Stimulated activated naive B cell treated with anti-CD40 and anti-IgM and Interleukin-4, amounts not matched to agents 10 μg/mL and 1 μg/mL and 100 μg/mL, for 72 hours (primary cell): ENCODE results near the gene RD3L.
A peak's percentile ranks its signal among the peaks of the same experiment; 100 is the strongest.
"Not testable (repeated sequence)": the region's sequence is repeated elsewhere in the genome, so short reads cannot be mapped to it uniquely, and the experiment has no call there.

ENCODE experiments used
- ATAC-seq, 2 donors: fragments of 150-1000 bp; cut with Tn5 transposase; replicated peaks; 2 replicates each; pipeline ENCODE4 v1.10.0; 2021; ENCODE audit warnings: moderate library complexity in 1 of 2
- DNase-seq: peaks from one replicate; pipeline ENCODE4 v3.0.0; 2021
- H3K27ac Mint-ChIP-seq: one replicate; pipeline ENCODE4 v1.8.0; 2022; ENCODE audit warnings: mild to moderate bottlenecking, mixed read lengths
- H3K27me3 Mint-ChIP-seq, 2 donors: one replicate each; pipeline ENCODE4 v1.8.0; 2022; ENCODE audit warnings: mixed read lengths in 2 of 2
- H3K36me3 Mint-ChIP-seq, 2 donors: one replicate each; pipeline ENCODE4 v1.8.0; 2022; ENCODE audit warnings: mixed read lengths in 2 of 2, mild to moderate bottlenecking in 1 of 2
- H3K4me1 Mint-ChIP-seq, 2 donors: one replicate each; pipeline ENCODE4 v1.8.0; 2022; ENCODE audit warnings: mixed read lengths in 2 of 2, mild to moderate bottlenecking in 1 of 2
- H3K4me3 Mint-ChIP-seq, 2 donors: one replicate each; pipeline ENCODE4 v1.8.0; 2022; ENCODE audit warnings: mild to moderate bottlenecking in 2 of 2, mixed read lengths in 2 of 2, moderate library complexity in 1 of 2
- H3K9me3 Mint-ChIP-seq, 2 donors: one replicate each; pipeline ENCODE4 v1.8.0; 2022; ENCODE audit warnings: mixed read lengths in 2 of 2, mild to moderate bottlenecking in 1 of 2

Gene RD3L

DNA sequence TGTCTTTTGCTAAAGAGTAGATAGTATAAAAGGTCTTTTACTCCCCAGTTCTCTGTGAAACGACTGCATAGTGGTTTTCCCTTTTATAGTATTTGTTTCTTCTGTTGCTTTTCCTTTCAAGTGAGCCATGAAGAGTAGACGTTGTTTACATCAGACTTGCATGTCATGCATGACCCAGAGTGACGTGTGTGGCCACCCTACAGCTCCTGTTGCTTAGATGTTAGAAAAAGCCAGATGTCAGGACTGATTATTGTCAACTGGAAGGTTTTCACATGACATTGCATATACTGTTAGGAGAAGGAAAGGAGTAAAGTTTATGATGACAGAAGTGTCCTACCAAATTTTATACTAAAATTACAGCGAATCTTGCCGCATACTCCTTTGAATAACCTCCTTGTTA is 1.3 kb upstream of the RD3L start:
- Mint-ChIP-seq H3K9me3 (no peaks in the 10 kb centered on the region), H3K27me3 (peaks cover 36 to 55% of the 10 kb centered on the region in 2 donors), H3K4me3 (no peak overlapping the region), H3K4me1 (no peaks in the 10 kb centered on the region), H3K27ac (no peak overlapping the region), H3K36me3 (no peaks in the 10 kb centered on the region)
- no peak for DNase-seq
- no peak for ATAC-seq

DNA sequence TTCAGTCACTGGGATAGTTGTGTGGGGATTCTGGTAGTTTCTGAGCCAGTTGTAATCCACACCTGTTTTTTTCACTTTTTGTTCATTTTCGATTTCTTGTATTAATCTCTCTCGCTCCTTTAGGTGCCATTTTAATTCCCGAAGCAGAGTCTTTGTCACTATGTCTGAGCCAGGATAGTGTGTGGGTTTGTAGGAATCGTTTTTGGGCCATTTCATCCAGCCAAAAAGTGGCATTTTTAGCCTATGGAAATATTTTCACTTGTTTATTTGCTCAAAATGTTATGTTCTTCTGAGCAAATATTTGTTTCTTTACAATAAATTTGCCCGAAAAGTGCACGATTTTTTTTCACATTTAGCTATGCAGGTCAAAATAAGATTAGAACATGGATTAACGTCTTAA is 867 bp downstream of the RD3L start:
- H3K4me3 Mint-ChIP-seq: no peak overlapping the region
- no peak for DNase-seq
- no peaks in the 10 kb centered on the region for H3K36me3 Mint-ChIP-seq
- ATAC-seq: no peak
- H3K27me3 Mint-ChIP-seq: peaks cover 34 to 44% of the 10 kb centered on the region in 2 donors
- H3K9me3 Mint-ChIP-seq: no peaks in the 10 kb centered on the region
- no peaks in the 10 kb centered on the region for H3K4me1 Mint-ChIP-seq
- no peak overlapping the region for H3K27ac Mint-ChIP-seq

DNA sequence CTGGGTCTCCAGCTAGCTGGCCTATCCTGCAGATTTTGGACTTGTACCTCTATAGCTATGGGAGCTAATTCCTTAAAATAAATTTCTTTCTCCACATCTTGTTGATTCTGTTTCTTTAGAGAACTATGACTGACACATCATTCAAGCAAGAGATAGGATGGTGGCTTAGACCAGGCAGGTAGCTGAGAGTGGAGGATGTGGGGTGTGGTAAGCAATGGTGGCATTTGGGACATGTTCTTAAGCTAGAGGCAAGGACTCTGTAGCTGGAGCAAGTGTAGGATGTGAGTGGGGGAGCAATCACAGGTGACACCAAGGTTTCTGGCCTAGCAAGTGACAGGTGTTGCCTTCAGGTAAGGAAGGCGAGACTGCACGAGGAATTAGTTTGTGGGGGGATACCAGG is 7.2 kb downstream of the RD3L start:
- no peaks in the 10 kb centered on the region for H3K36me3 Mint-ChIP-seq
- DNase-seq (no peak), ATAC-seq (no peak)
- H3K27me3 Mint-ChIP-seq: peaks cover 10 to 23% of the 10 kb centered on the region in 2 donors
- H3K4me3 Mint-ChIP-seq: no peak overlapping the region
- H3K27ac Mint-ChIP-seq: no peak overlapping the region
- no peaks in the 10 kb centered on the region for H3K9me3 Mint-ChIP-seq
- H3K4me1 Mint-ChIP-seq: peaks cover 0 to 2% of the 10 kb centered on the region in 2 donors

DNA sequence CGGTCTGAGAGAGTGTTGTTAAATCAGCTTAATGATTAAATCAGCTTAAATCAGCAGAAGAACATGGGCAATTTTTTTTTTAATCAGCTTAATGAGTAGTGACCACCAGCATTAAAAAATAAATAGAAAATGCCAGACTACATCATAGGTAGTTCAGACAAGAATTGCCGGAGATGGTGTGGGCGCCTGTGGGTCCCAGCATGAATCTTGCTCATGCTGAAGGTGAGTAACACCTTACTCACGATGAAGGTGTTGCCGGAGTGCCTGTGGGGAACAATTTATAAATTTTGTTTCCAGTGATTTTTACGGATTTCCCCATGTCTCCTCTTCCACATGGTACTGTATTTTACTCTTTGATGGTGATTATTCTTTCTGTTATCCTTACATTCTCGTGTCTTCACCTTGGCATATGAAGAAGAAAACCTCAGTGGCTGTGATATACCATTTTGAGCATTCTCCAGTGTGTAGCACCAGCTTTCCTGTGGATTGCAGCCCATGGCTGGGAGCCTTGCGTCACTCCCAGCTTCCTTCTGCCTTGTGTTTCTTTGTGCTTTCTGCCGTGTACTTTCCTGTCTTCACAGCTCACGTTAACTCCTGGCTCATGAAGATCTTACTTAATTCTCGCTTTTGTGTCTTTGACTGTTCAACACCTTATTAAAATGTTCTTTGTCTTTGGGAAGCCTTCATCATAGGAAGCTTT is 9.4 kb downstream of the RD3L start:
- DNase-seq: no peak
- Mint-ChIP-seq H3K27ac (no peak overlapping the region), H3K4me1 (peaks cover 0 to 2% of the 10 kb centered on the region in 2 donors), H3K9me3 (no peaks in the 10 kb centered on the region), H3K36me3 (no peaks in the 10 kb centered on the region), H3K27me3 (peaks cover 14 to 25% of the 10 kb centered on the region in 2 donors), H3K4me3 (no peak overlapping the region)
- ATAC-seq: no peak

DNA sequence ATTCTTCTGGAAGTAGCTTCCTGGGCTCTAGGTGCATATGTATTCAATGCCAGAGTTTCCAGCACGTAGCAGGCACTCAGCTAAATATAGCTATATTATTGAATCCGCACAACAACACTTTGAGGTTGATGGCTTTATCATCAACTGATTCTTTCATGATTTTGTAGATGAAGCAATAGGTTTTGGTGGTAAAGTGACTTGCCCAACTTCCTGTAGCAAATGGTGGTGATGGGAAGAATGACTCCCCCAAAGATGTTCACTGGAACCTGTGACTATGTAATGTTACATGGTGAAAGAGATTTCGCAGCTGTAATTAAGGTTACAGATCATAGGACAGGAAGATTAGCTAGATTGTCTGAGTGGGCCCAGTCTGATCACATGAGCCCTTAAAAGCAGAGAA is 10.9 kb downstream of the RD3L start:
- ATAC-seq (no peak), DNase-seq (no peak)
- Mint-ChIP-seq H3K36me3 (no peaks in the 10 kb centered on the region), H3K9me3 (no peaks in the 10 kb centered on the region), H3K4me3 (no peak overlapping the region), H3K27me3 (peaks cover 14 to 36% of the 10 kb centered on the region in 2 donors), H3K27ac (no peak overlapping the region), H3K4me1 (peaks cover 0 to 2% of the 10 kb centered on the region in 2 donors)

DNA sequence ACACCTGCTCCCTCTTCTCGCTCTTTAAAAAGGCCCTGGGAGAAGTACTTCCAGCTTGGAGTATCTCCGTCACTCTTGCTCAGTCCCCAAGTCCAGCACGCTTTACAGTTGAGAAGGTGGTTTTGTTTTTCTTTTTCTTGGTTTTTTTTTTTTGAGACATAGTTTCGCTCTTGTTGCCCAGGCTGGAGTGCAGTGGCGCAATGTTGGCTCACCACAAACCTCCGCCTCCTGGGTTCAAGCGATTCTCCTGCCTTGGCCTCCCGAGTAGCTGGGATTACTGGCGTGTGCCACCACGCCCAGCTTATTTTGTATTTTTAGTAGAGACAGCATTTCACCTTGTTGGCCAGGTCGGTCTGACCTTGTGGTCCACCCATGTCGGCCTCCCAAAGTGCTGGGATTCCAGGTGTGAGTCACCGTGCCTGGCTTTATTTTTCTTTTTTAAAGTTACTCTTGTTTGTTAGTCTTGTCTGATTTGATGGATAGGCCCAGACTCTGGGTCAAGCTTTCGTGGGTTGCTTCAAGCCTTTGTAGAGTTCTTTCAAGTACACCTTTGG is 12.2 kb downstream of the RD3L start:
- Mint-ChIP-seq H3K27me3 (peaks cover 14 to 36% of the 10 kb centered on the region in 2 donors), H3K4me1 (peaks cover 0 to 2% of the 10 kb centered on the region in 2 donors), H3K9me3 (no peaks in the 10 kb centered on the region), H3K4me3 (no peak overlapping the region), H3K36me3 (no peaks in the 10 kb centered on the region), H3K27ac (no peak overlapping the region)
- ATAC-seq (no peak), DNase-seq (no peak)

DNA sequence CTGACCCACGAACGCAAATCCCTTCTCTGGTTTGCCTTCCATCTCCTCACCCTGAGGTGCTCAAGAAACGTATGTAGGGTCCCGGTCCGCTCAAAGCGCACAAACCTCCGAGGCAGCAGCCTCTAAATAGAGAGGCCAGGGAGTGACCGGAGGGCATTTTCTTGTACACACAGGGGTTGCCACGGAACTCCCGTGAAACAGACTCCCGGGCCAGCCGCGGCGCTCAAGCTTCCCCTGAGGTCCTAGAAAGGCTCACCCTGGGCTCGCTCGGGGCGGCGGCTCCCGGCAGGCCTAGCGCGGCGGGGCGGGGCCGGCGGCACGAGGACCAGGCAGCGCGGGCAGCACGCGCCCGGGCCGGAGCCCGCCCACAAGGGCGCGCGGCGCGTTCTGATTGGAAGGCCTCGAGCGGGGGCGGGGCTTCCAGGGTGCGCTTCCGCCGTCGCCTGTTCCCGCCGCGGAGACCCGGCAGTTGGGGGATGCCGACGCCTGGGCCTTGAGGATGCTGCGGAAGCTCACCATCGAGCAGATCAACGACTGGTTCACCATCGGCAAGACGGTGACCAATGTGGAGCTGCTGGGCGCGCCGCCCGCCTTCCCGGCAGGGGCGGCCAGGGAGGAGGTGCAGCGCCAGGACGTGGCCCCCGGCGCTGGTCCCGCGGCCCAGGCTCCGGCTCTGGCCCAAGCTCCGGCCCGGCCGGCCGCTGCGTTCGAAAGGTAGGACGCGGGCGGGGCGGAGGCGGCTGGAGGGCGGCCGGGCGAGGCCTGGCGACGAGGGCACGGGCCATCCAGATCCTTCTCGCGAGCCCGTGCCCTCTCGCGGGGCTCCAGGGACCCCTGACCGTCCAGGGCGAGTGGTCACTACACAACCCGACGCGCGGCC is 14.1 kb downstream of the RD3L start, which contains the start of gene TDRD9:
TSS of gene TDRD9 (plus strand) at position 446 of the 880 bp plus-strand sequence. CDS start at position 500, 54 bp downstream.
- peaks cover 0 to 2% of the 10 kb centered on the region in 2 donors for H3K4me1 Mint-ChIP-seq
- H3K36me3 Mint-ChIP-seq: no peaks in the 10 kb centered on the region
- DNase-seq (no peak), ATAC-seq (no peak)
- H3K9me3 Mint-ChIP-seq: no peaks in the 10 kb centered on the region
- H3K27ac Mint-ChIP-seq: no peak within 1 kb of the TSS
- no peak within 1 kb of the TSS for H3K4me3 Mint-ChIP-seq
- peaks cover 12 to 28% of the 10 kb centered on the region in 2 donors for H3K27me3 Mint-ChIP-seq

DNA sequence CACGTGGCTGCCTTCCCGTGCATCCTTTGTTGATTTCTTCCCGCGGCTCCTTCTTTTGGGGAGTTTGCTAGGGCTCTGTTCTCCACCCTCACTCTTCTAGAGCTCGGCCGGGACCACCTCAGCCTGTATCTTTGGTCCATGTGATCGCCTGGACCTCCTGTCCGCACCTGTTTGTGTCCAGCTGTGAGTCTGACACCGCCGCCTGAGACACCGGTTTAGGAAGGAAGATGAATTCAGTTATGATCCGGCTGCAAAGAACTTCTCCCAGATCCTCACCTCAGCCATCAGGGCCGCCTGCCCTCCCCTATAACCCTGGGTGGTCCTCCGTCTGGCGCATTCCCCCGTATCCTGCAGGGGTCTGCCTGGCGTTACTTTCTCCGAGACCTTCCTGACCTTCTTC is 14.8 kb downstream of the RD3L start:
- Mint-ChIP-seq H3K27ac (no peak overlapping the region), H3K27me3 (peaks cover 14 to 30% of the 10 kb centered on the region in 2 donors), H3K4me1 (no peaks in the 10 kb centered on the region), H3K4me3 (no peak overlapping the region), H3K36me3 (no peaks in the 10 kb centered on the region), H3K9me3 (no peaks in the 10 kb centered on the region)
- ATAC-seq: no peak
- no peak for DNase-seq

DNA sequence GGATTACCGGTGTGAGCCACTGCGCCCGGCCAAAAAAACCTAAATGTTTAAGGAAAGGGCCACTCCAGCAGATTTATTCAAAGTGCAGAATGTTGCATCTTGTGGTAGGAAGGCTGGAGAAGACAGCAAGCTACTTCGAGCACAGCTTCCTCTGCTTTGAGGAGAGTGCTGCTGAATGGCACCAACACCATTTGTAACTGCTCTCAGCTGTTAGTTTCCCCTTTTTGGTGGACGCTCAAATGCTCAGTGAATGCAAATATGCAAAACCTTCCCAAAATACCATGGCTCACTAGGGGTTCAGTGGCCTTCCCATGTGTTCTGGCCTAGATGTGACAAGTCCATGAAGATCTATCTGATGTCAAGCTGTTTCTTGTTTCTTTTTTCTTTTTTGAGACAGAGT is 17.0 kb downstream of the RD3L start:
- Mint-ChIP-seq H3K27ac (no peak overlapping the region), H3K4me3 (no peak overlapping the region), H3K4me1 (peaks cover 4 to 6% of the 10 kb centered on the region in 2 donors), H3K27me3 (peaks cover 14 to 25% of the 10 kb centered on the region in 2 donors), H3K9me3 (no peaks in the 10 kb centered on the region), H3K36me3 (no peaks in the 10 kb centered on the region)
- DNase-seq (no peak), ATAC-seq (no peak)

DNA sequence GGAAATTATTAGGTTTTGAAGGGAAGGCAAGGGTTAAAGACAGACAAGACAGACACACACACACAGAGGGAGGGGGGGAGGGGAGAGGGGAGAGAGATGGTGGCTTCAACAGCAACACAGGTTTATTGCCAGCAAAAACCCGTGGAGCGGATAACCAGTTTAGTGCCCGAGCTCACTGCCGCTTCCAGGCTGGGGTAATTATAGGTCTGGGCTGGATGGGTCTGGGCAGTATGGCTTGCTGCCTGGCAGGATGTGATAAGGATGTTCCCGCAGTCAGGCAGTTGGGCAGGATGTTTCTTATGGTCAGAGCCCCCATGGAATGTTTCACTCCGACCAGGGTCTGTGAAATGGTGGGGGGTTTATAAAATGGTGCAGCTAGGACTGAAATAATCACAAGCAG is 18.5 kb downstream of the RD3L start:
- H3K27me3 Mint-ChIP-seq: peaks cover 10 to 25% of the 10 kb centered on the region in 2 donors
- peak overlapping the region; percentile 83 for H3K27ac Mint-ChIP-seq
- DNase-seq: no peak
- ATAC-seq: no peak
- H3K4me1 Mint-ChIP-seq: peaks cover 4 to 7% of the 10 kb centered on the region in 2 donors
- no peak overlapping the region for H3K4me3 Mint-ChIP-seq
- no peaks in the 10 kb centered on the region for H3K9me3 Mint-ChIP-seq
- H3K36me3 Mint-ChIP-seq: no peaks in the 10 kb centered on the region

DNA sequence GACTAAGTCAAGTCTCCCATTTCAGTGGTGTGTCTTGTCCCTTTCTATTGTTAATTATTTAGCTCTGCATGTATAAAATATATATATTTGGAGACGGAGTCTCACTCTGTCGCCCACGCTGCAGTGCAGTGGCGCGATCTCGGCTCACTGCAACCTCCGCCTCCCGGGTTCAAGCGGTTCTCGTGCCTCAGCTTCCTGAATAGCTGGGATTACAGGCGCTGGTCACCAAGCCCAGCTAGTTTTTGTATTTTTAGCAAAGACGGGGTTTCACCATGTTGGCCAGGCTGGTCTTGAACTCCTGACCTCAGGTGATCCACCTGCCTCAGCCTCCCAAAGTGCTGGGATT is 20.5 kb downstream of the RD3L start:
- Mint-ChIP-seq H3K4me3 (peak overlapping the region; percentile 48 to 91), H3K27me3 (peaks cover 5 to 12% of the 10 kb centered on the region in 2 donors), H3K4me1 (peaks cover 6 to 13% of the 10 kb centered on the region in 2 donors)
- peak in 1 of 2 donors; percentile 3 for ATAC-seq
- not testable (repeated sequence) for H3K27ac Mint-ChIP-seq, H3K9me3 Mint-ChIP-seq, H3K36me3 Mint-ChIP-seq, DNase-seq

DNA sequence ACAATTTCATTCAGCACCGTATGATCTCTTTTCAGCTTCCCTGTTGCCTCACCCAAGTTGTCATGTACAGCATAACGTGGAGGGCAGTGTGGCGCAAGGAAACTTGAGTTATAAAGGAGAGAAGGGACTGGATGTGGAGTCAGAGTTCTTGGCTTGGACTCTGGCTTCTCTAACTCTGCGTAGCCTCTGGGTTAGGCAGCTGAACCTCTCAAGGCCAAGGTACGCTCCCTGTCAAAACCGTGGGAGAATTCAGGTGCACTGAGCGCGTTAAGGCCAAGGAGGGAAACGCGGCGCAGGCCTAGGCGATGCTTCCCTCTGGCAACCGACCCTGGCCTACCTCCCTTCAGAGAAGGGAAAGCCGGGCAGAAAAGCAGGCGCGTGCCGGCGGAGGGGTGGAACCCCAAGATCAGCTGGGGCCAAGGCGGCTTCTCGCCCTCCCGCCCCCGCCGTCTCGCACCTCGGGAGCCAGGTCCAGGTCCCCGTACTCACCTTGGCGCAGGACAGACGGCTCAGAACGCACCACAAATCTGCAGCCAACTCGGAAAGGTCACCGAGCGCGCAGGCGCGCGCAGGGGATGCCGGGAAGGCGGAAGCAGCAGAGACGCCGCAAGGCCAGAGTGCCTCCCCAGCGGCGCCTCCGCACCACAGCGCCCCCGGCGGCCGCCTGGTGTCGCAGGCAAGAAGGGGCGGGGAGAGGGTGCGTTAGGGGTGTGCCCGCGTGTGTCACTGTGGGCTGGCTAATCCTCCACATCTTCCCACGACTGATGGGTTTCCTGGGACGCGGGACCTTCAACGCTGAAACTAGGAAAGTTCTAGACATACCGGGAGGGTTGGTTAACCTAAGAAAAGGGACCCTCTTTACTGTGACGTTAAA is 21.1 kb downstream of the RD3L start:
- Mint-ChIP-seq H3K9me3 (no peaks in the 10 kb centered on the region), H3K27me3 (peaks cover 5 to 12% of the 10 kb centered on the region in 2 donors), H3K4me1 (peaks cover 6 to 13% of the 10 kb centered on the region in 2 donors), H3K27ac (peak overlapping the region; percentile 85), H3K36me3 (peaks cover 4 to 7% of the 10 kb centered on the region in 2 donors), H3K4me3 (peak overlapping the region; percentile 89 to 91)
- peak; percentile 97 to 98 for ATAC-seq
- DNase-seq: peak; percentile 91

DNA sequence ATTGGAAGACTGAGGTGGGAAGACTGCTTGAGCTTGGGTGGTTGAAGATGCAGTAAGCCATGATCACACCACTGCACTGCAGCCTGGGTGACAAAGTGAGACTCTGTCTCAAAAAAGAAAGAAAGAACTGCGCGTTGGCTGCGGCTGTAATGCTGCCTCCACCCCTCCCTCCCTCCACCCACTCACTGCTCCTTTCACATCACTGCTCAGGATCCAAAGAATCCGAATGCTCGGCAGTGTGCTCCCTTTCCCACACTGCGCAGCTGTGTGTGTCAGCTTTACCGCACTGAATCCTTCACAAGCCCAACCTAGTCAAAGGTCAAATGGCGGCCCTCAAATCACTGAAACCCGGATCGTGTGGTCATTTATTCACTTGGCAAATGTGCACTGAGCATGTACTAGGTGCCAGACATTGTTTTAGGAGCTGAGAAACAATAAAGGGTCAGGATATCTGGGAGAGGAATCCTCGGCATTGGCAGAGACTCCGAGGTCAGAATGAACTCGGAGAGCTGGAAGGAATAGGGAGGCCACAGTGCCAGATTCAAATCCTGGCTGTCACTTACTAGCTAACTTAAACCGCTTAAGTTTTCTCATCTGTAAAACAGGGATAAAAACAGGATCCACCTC is 25.6 kb downstream of the RD3L start:
- Mint-ChIP-seq H3K4me1 (peaks cover 9 to 20% of the 10 kb centered on the region in 2 donors), H3K27me3 (no peaks in the 10 kb centered on the region), H3K9me3 (no peaks in the 10 kb centered on the region), H3K4me3 (no peak overlapping the region), H3K36me3 (peaks cover 18 to 25% of the 10 kb centered on the region in 2 donors), H3K27ac (peak overlapping the region; percentile 42)
- DNase-seq (no peak), ATAC-seq (no peak)
